Measurements from ENCODE around the gene MYD88.

The MYD88 gene

GRCh38 chr3:38168151-38169026 lies 29.9 kb downstream of the MYD88 start:
- DNase-seq = no peak

- no peak for DNase-seq
These were observed 30.5 kb downstream of the MYD88 start for GRCh38 chr3:38169027-38169317.

DNA sequence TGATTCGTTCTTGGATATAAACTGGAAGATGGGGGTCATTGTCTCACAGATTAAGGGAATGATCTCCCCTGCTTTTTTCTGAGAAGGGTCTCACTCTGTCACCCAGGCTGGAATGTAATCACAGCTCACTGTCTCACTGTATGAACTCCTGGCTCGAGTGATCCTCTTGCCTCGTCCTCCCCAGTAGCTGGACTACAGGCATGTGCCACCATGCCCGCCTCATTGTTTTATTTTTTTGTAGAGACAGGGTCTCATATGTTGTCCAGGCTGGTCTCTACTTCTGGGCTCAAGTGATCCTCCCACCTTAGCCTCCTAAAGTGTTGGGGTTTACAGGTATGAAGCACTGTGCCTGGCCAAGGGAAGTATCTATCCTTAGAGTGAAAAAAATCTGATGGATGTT lies 32.3 kb downstream of the MYD88 start:
- DNase-seq = no peak

GRCh38 chr3:38171622-38172021 lies 33.2 kb downstream of the MYD88 start:
- DNase-seq = no peak

DNA sequence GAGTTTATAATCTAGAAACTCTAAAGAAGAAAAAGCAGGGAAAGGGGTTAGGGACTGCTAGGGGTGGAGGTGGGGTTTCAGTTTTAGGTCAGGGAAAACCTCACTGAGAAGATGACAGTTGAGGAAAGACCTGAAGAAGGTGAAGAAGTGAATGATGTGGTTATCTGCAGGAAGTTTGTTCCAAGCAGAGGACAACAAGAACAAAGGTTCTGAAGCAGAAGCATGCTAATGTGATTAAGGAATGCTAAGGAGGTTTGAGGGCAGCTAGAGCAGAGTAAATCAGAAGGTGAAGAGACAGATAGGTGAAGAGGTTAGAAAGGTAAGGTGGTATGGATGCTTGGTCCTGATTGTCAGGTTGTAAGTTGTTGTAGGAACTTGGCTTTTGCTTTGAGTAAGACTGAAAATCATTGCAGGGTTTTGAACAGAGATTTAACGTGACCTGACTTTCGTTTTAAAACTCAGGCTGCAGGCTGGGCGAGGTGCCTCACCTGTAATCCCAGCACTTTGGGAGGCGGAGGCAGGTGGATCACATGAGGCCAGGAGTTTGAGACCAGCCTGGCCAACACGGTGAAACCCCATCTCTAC lies 35.5 kb downstream of the MYD88 start:
- no peak for DNase-seq

DNA sequence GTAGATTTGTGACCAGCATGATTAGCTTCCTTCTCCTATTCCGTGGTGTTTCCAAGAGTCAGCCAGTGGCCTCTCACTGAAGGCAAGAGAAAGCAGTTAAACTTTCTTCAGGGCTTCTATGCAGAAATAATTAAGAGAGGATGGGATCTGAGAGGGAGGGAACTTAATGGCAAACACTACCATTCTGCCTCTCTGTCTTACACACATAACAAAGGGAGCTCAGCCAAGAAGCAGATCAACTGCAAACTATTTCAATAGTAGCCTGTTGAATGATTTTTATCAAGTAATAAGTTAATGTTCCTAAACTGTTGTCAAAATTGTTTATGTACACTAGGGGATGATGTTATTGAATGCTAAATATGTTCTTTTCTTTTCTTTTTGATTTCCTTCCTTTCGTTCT lies 38.7 kb downstream of the MYD88 start:
- no peak for DNase-seq

GRCh38 chr3:38186781-38187180 lies 48.3 kb downstream of the MYD88 start:
- DNase-seq = no peak

DNA sequence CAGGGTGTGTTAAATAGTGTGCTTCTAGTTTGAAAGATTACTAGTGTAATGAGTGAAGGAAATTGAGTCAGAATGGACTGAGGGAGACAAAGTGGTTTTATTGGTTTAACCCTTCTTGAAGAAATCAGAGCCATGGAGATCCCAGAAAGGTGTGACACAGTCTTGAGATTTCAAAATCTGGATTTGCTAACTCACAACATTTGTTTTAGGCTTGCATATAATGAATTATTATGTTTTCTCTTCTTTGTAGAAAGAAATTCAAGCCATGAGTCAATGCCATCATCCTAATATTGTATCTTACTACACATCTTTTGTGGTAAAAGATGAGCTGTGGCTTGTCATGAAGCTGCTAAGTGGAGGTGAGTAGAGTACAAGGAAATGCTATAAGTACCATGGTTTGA lies 52.0 kb downstream of the MYD88 start:
- DNase-seq = no peak

All from activated T-cell treated with anti-CD3 and anti-CD28 coated beads, Interleukin-2, amount 50 U/mL, for 48 hours (primary cell).